Left renal cortex interstitium (tissue), 4 donors: ENCODE data around the gene CEP95. TPM values are rescaled to one million over a fixed set of nuclear protein-coding genes. Genes with fewer than 3 reads are reported as not detected.
"Not testable (repeated sequence)": the region's sequence is repeated elsewhere in the genome, so short reads cannot be mapped to it uniquely, and the experiment has no call there.

Experiments
- DNase-seq, 4 donors: peaks; one replicate each; pipeline ENCODE4 v3.0.0-alpha.2; 2013; ENCODE audit warnings: low read depth in 4 of 4, low spot score in 2 of 4, missing footprints in 1 of 4
- polyA plus RNA-seq, 4 donors: library from polyadenylated mRNA; unstranded; fragments of 120-200 nt; gene quantifications; one replicate each; pipeline ENCODE4 v1.2.1, GENCODE V29; 2013; ENCODE audit not compliant: insufficient read length in 4 of 4

Gene CEP95
- polyA plus RNA-seq, 4 donors = 75.1 to 191 (median 121) TPM

- DNase-seq = no peak
These were observed 12.7 kb upstream of the CEP95 start for GRCh38 chr17:64494121-64494520.

- not testable (repeated sequence) for DNase-seq
These were observed 11.5 kb upstream of the CEP95 start for GRCh38 chr17:64495300-64495699.

GRCh38 chr17:64496348-64496785 is 10.4 kb upstream of the CEP95 start:
- DNase-seq = no peak

GRCh38 chr17:64496786-64497564 is 9.8 kb upstream of the CEP95 start, which contains the start of gene POLG2:
Gene POLG2, minus strand, starts transcription at chr17:64497054. Its CDS starts 86 bp downstream, at chr17:64496968.
- DNase-seq = peak; percentile 74 to 87 (median 79)

GRCh38 chr17:64497565-64498035 is 9.2 kb upstream of the CEP95 start:
- no peak for DNase-seq

GRCh38 chr17:64498308-64499203 is 8.2 kb upstream of the CEP95 start:
- DNase-seq = no peak

GRCh38 chr17:64499805-64500486 is 6.8 kb upstream of the CEP95 start:
- no peak for DNase-seq

- no peak for DNase-seq
These were observed 6.3 kb upstream of the CEP95 start for GRCh38 chr17:64500487-64500859.

- DNase-seq = no peak
These were observed 5.7 kb upstream of the CEP95 start for GRCh38 chr17:64500862-64501765.

GRCh38 chr17:64502021-64502420 is 4.8 kb upstream of the CEP95 start:
- DNase-seq = no peak

GRCh38 chr17:64502809-64503208 is 4.0 kb upstream of the CEP95 start:
- no peak for DNase-seq

GRCh38 chr17:64503341-64503740 is 3.4 kb upstream of the CEP95 start:
- no peak for DNase-seq

GRCh38 chr17:64503821-64504768 is 2.7 kb upstream of the CEP95 start:
- DNase-seq = no peak

- DNase-seq = peak in 1 of 4 donors; percentile 28
These were observed 1.9 kb upstream of the CEP95 start for GRCh38 chr17:64504769-64505339.

GRCh38 chr17:64505340-64506200 is 1.2 kb upstream of the CEP95 start:
- DNase-seq = peak; percentile 77 to 90 (median 86)

GRCh38 chr17:64506201-64506575 is 589 bp upstream of the CEP95 start, which contains the start of gene DDX5:
Gene DDX5, minus strand, starts transcription at chr17:64506289. Its CDS starts 170 bp downstream, at chr17:64506119.
- peak; percentile 89 to 93 (median 90) for DNase-seq

GRCh38 chr17:64507413-64507782 is 621 bp downstream of the CEP95 start:
- DNase-seq = peak in 3 of 4 donors; percentile 54 to 78 (median 61)
